ENCODE data around the gene GRAP2. TPM values are rescaled to one million over a fixed set of nuclear protein-coding genes. Genes with fewer than 3 reads are reported as not detected.

GRAP2 gene
- total RNA-seq, 3 donors from 2014 or later (not counting 1 experiment from before 2014, with no cell fraction given): 65.1 to 97.3 (median 92.2) TPM

DNA sequence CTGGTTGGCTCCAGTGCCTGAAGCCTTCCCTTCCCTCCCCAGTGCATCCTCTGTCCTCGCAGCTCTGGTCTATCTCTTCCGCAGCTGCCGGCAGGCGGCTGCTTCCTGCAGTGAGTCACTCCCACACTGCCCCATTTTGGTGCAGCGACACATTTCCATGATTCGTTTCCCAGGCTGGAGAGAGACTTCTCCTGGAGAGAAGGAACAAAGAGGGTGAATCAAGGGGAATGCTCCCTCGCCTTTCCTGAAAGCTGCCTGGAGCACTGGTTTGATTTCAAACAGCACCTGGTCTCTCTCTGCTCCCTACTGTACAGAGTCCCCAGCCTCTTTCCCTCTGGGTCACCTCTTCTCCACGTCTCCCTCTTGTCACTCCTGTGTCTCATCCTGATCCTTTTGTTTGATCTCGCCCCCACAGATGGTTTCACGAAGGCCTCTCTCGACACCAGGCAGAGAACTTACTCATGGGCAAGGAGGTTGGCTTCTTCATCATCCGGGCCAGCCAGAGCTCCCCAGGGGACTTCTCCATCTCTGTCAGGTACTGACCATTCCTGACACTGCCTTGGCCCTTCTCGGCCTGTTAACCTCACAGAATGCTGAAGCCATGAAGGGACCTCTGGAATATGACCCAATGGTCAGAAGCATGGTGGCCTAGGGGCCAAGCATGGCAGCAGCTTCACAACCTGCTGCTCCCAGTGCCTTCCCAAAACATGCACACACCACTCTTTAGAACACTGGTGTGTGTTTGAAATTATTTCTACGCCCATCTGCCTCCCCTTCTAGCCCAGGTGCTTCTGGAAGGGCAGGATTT lies 59.0 kb downstream of the GRAP2 start, which contains the start of gene TMA7B:
Gene TMA7B, plus strand, starts transcription at position 758 of the 808 bp plus-strand sequence. CDS start 3,978 bp downstream, outside the sequence.
- peaks cover 20% of the 10 kb centered on the region for H3K36me3 Mint-ChIP-seq
- intact Hi-C loops (cut with micrococcal nuclease): loop anchor here (2.0 to 5.0 kb wide), 3 partner anchors 33 to 287 kb away; no protein-coding TSS in a partner anchor

DNA sequence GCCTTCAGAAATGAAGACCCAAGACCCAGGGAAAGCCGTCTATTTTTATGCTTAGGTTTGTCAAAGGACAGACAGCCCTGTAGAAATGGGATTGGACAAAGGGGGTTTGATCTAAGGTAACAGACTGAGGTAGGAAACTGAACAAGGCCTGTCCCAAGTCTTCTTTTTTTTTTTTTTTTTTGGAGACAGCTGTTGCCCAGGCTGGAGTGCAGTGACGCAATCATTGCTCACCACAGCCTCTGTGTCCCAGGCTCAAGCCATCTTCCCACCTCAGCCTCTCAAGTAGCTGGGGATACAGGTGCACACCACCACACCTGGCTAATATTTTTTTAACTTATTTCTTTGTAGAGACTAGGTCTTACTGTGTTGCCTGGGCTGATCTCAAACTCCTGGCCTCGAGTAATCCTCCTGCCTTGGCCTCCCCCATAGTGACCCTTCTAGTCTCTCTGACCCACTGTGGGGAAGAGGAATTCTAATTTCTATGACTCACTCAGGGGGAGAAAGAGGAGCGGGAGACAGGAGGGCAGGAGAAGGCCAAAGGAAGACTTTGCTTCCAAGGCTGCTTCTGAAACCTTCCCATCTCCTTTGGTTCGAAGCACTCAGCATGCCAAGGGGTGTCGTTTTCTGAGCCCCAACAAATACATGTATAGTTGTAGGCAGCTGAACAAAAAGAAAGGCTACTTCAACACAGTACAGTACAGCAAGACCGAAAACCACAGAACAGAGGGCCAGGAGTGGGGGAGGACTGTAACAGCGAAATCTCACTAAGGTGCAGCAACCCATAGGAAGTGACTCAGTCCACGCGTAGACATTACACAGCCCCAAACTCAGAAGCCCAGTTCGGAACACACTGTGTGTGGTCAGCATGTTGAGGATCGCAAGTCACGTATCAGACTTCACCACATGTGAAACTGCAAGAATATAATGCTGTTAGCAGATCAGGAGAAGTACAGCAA lies 60.2 kb downstream of the GRAP2 start:
- Mint-ChIP-seq H3K9me3 (no peaks in the 10 kb centered on the region), H3K36me3 (peaks cover 29% of the 10 kb centered on the region), H3K27ac (peak overlapping the region; percentile 72 to 87), H3K4me3 (peak overlapping the region; percentile 86), H3K4me1 (peaks cover 67 to 70% of the 10 kb centered on the region in 2 donors), H3K27me3 (ENCODE audit: low read depth in 2 of 2) (no peaks in the 10 kb centered on the region)
- peaks cover 56% of the 10 kb centered on the region for H3K36me3 ChIP-seq (ENCODE audit: control insufficient read depth, insufficient read depth, low read length)
- H3K9me3 ChIP-seq (ENCODE audit: control insufficient read depth, insufficient read depth, low read length): no peaks in the 10 kb centered on the region
- TF ChIP-seq, protein P1, sequence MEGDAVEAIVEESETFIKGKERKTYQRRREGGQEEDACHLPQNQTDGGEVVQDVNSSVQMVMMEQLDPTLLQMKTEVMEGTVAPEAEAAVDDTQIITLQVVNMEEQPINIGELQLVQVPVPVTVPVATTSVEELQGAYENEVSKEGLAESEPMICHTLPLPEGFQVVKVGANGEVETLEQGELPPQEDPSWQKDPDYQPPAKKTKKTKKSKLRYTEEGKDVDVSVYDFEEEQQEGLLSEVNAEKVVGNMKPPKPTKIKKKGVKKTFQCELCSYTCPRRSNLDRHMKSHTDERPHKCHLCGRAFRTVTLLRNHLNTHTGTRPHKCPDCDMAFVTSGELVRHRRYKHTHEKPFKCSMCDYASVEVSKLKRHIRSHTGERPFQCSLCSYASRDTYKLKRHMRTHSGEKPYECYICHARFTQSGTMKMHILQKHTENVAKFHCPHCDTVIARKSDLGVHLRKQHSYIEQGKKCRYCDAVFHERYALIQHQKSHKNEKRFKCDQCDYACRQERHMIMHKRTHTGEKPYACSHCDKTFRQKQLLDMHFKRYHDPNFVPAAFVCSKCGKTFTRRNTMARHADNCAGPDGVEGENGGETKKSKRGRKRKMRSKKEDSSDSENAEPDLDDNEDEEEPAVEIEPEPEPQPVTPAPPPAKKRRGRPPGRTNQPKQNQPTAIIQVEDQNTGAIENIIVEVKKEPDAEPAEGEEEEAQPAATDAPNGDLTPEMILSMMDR (IDR thresholded peaks at IDR 0.05): no peak
- intact Hi-C loops (cut with micrococcal nuclease): loop anchor here (1.0 to 5.0 kb wide), 4 partner anchors 34 to 286 kb away; partner anchors contain the start of gene GRAP2
- DNase-seq (peak; percentile 69 to 81), ATAC-seq (peak; percentile 95 to 99 (median 98))
- H3K4me3 ChIP-seq (ENCODE audit: low read length): no peak overlapping the region
- 25% methylated on average over 11 of the region's 13 CpGs for WGBS (ENCODE audit: insufficient coverage)
- no peaks in the 10 kb centered on the region for H3K27me3 ChIP-seq (ENCODE audit: control insufficient read depth, insufficient read depth, low read length)
- peak overlapping the region; percentile 63 for H3K27ac ChIP-seq (ENCODE audit: low read length)
- peaks cover 65% of the 10 kb centered on the region for H3K4me1 ChIP-seq (ENCODE audit: control insufficient read depth, insufficient read depth, low read length)

More for the DNA sequence above, 59.0 kb downstream of the GRAP2 start, which contains the start of gene TMA7B:
- Histone ChIP-seq H3K4me1 (ENCODE audit: control insufficient read depth, insufficient read depth, low read length) (peaks cover 69% of the 10 kb centered on the region), H3K9me3 (ENCODE audit: control insufficient read depth, insufficient read depth, low read length) (no peaks in the 10 kb centered on the region), H3K27ac (ENCODE audit: low read length) (peak within 1 kb of the TSS; percentile 63), H3K36me3 (ENCODE audit: control insufficient read depth, insufficient read depth, low read length) (peaks cover 54% of the 10 kb centered on the region), H3K27me3 (ENCODE audit: control insufficient read depth, insufficient read depth, low read length) (no peaks in the 10 kb centered on the region), H3K4me3 (ENCODE audit: low read length) (no peak within 1 kb of the TSS)
- 64% methylated on average over 14 of the region's 14 CpGs for WGBS (ENCODE audit: insufficient coverage)
- ATAC-seq: peak in 1 of 3 donors; percentile 8
- H3K9me3 Mint-ChIP-seq: no peaks in the 10 kb centered on the region
- H3K27ac Mint-ChIP-seq: peak within 1 kb of the TSS; percentile 72 to 87
- H3K4me1 Mint-ChIP-seq: peaks cover 73 to 76% of the 10 kb centered on the region in 2 donors
- TF ChIP-seq, protein P1 (IDR thresholded peaks at IDR 0.05): no peak
- H3K4me3 Mint-ChIP-seq: peak within 1 kb of the TSS; percentile 86
- peak in 1 of 2 donors; percentile 68 for DNase-seq
- no peaks in the 10 kb centered on the region for H3K27me3 Mint-ChIP-seq (ENCODE audit: low read depth in 2 of 2)

DNA sequence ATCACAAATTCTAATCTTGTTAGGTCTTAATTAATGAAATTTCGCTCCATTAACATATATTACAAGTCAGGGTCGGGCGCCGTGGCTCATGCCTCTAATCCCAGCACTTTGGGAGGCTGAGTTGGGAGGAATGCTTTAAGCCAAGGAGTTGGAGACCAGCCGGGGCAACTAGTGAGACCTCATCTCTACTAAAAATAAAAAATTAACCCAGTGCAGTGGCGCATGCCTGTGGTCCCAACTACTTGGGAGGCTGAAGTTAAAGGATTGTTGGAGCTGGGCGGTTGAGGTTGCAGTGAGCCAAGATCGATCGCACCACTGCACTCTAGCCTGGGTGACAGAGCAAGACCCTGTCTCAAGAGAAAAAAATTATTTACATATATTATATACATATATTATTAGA lies 61.2 kb downstream of the GRAP2 start:
- H3K36me3 ChIP-seq (ENCODE audit: control insufficient read depth, insufficient read depth, low read length): peaks cover 61% of the 10 kb centered on the region
- no peaks in the 10 kb centered on the region for H3K27me3 ChIP-seq (ENCODE audit: control insufficient read depth, insufficient read depth, low read length)
- H3K36me3 Mint-ChIP-seq: peaks cover 38% of the 10 kb centered on the region
- TF ChIP-seq, protein P1 (IDR thresholded peaks at IDR 0.05): no peak
- H3K4me3 ChIP-seq (ENCODE audit: low read length): no peak overlapping the region
- no peaks in the 10 kb centered on the region for H3K27me3 Mint-ChIP-seq (ENCODE audit: low read depth in 2 of 2)
- H3K4me3 Mint-ChIP-seq: peak overlapping the region; percentile 86
- peaks cover 55% of the 10 kb centered on the region for H3K4me1 ChIP-seq (ENCODE audit: control insufficient read depth, insufficient read depth, low read length)
- H3K9me3 Mint-ChIP-seq: no peaks in the 10 kb centered on the region
- WGBS (ENCODE audit: insufficient coverage): 80% methylated on average over 1 of the region's 9 CpGs
- H3K4me1 Mint-ChIP-seq: peaks cover 61 to 64% of the 10 kb centered on the region in 2 donors
- DNase-seq (no peak), ATAC-seq (no peak)
- H3K27ac ChIP-seq (ENCODE audit: low read length): peak overlapping the region; percentile 40
- peak overlapping the region; percentile 72 to 87 for H3K27ac Mint-ChIP-seq
- intact Hi-C loops (cut with micrococcal nuclease): loop anchor here (5.0 kb wide), 2 partner anchors 35 to 285 kb away; no protein-coding TSS in a partner anchor
- no peaks in the 10 kb centered on the region for H3K9me3 ChIP-seq (ENCODE audit: control insufficient read depth, insufficient read depth, low read length)

All from natural killer cell (primary cell).